H1 (cell line): ENCODE results near the gene HIVEP3. TPM values are rescaled to one million over a fixed set of nuclear protein-coding genes. Genes with fewer than 3 reads are reported as not detected.

Source experiments
- CTCF ChIA-PET: fragments of 300-600 bp; sonication (Branson Sonifier 250); formaldehyde crosslinking; loops from one replicate; lab custom pipeline; 2021; ENCODE audit not compliant: partially characterized antibody; lab: Charles Lee
- POLR2A ChIA-PET: fragments of 300-600 bp; sonication (Branson Sonifier 250); formaldehyde crosslinking; loops from one replicate; lab custom pipeline; 2021; ENCODE audit warnings: inconsistent platforms; ENCODE audit not compliant: partially characterized antibody; lab: Charles Lee
- DNase-seq, 2 experiments: peaks; one replicate each; pipeline versions ENCODE4 v3.0.0 to v3.0.0-alpha.2; 2010 to 2022; ENCODE audit warnings: low spot score in 2 of 2, low read depth in 1 of 2, mixed read lengths in 1 of 2
- FAIRE-seq: peaks from 2 replicates; lab custom pipeline; 2011; peaks lifted over from hg19 to GRCh38; lab: Jason Lieb, UNC
- H2AFZ ChIP-seq: 2 replicates; pipeline ENCODE4 v1.8.1; 2012; ENCODE audit warnings: low read length, inconsistent platforms
- H2AK5ac ChIP-seq: 2 replicates; pipeline ENCODE4 v1.6.1; 2013; ENCODE audit warnings: low read depth, low read length
- H2BK120ac ChIP-seq: replicated peaks from 2 replicates; pipeline ENCODE3; 2013; ENCODE audit warnings: low read depth, low read length, inconsistent platforms
- H2BK12ac ChIP-seq: 2 replicates; pipeline ENCODE4 v1.6.1; 2013; ENCODE audit warnings: low read depth, low read length
- H2BK15ac ChIP-seq: 2 replicates; pipeline ENCODE4 v1.6.1; 2013; ENCODE audit warnings: low read length
- H2BK20ac ChIP-seq: 2 replicates; pipeline ENCODE4 v1.6.1; 2013; ENCODE audit warnings: low read length
- H2BK5ac ChIP-seq: 2 replicates; pipeline ENCODE4 v1.6.1; 2013; ENCODE audit warnings: low read depth, low read length
- H3K14ac ChIP-seq: 2 replicates; pipeline ENCODE4 v1.6.1; 2013; ENCODE audit warnings: inconsistent platforms; ENCODE audit not compliant: insufficient read length
- H3K18ac ChIP-seq: 2 replicates; pipeline ENCODE4 v1.6.1; 2013; ENCODE audit warnings: low read length; ENCODE audit errors: extremely low read depth
- H3K23ac ChIP-seq: 2 replicates; pipeline ENCODE4 v1.6.1; 2013; ENCODE audit warnings: inconsistent platforms; ENCODE audit not compliant: insufficient read length
- H3K23me2 ChIP-seq: 2 replicates; pipeline ENCODE4 v1.6.1; 2013; ENCODE audit warnings: low read depth, low read length
- H3K27ac ChIP-seq: 2 replicates; pipeline ENCODE4 v1.6.1; 2011; ENCODE audit warnings: low read depth, low read length, inconsistent platforms
- H3K27me3 ChIP-seq, 4 experiments: replicated peaks in 1 of 4; 1 replicate in 1 of 4; 2 replicates in 3 of 4; pipeline versions ENCODE4 v1.6.1 to v1.8.1; 2011 to 2013; ENCODE audit warnings: low read length in 3 of 4, mild to moderate bottlenecking in 3 of 4, inconsistent platforms in 2 of 4, mixed read lengths in 2 of 4, moderate library complexity in 1 of 4; ENCODE audit not compliant: control insufficient read depth in 3 of 4, insufficient read depth in 3 of 4; ENCODE audit errors: extremely low read depth in 1 of 4
- H3K36me3 ChIP-seq, 4 experiments: 2 replicates each; pipeline versions ENCODE4 v1.6.1 to v1.8.1; 2011 to 2013; ENCODE audit warnings: mild to moderate bottlenecking in 4 of 4, low read length in 3 of 4, moderate library complexity in 2 of 4, control low read depth in 1 of 4, inconsistent platforms in 1 of 4; ENCODE audit not compliant: insufficient read depth in 4 of 4, control insufficient read depth in 2 of 4
- H3K4ac ChIP-seq: replicated peaks from 2 replicates; pipeline ENCODE3; 2013; ENCODE audit warnings: low read length, low read depth, mixed read lengths, inconsistent platforms; ENCODE audit not compliant: insufficient read length
- H3K4me1 ChIP-seq, 4 experiments: replicated peaks in 1 of 4; 1 replicate in 1 of 4; 2 replicates in 3 of 4; pipeline versions ENCODE4 v1.6.1 to v1.8.1; 2011 to 2013; ENCODE audit warnings: low read length in 3 of 4, inconsistent platforms in 2 of 4, mixed read lengths in 1 of 4; ENCODE audit not compliant: insufficient read depth in 4 of 4, control insufficient read depth in 3 of 4
- H3K4me2 ChIP-seq, 2 experiments: 2 replicates each; pipeline versions ENCODE4 v1.6.1 to v1.8.1; 2011 to 2013; ENCODE audit warnings: low read depth in 2 of 2, low read length in 2 of 2, control low read depth in 1 of 2, inconsistent platforms in 1 of 2, mild to moderate bottlenecking in 1 of 2; ENCODE audit not compliant: insufficient read depth in 1 of 2
- H3K4me3 ChIP-seq, 4 experiments: fragments of 200-600, 300-600 bp in 1 of 4; sonication (generic), shearing (Covaris generic), sonication (Bioruptor Twin) in 1 of 4; 2 replicates each; pipeline versions ENCODE4 v1.5.1 to v1.8.1; 2011 to 2016; ENCODE audit warnings: low read length in 4 of 4, low read depth in 3 of 4, control low read depth in 2 of 4, inconsistent platforms in 2 of 4, mild to moderate bottlenecking in 2 of 4, mixed read lengths in 1 of 4, moderate library complexity in 1 of 4; ENCODE audit not compliant: insufficient read depth in 2 of 4; ENCODE audit errors: extremely low read depth in 1 of 4
- H3K56ac ChIP-seq: replicated peaks from 2 replicates; pipeline ENCODE3; 2013; ENCODE audit warnings: low read depth, mild to moderate bottlenecking, mixed read lengths, low read length, inconsistent platforms; ENCODE audit not compliant: insufficient read length
- H3K79me1 ChIP-seq: 2 replicates; pipeline ENCODE4 v1.6.1; 2013; ENCODE audit warnings: low read depth, low read length, control low read depth
- H3K79me2 ChIP-seq, 2 experiments: 2 replicates each; pipeline versions ENCODE4 v1.6.1 to v1.8.1; 2012 to 2013; ENCODE audit warnings: low read length in 2 of 2, mild to moderate bottlenecking in 2 of 2, inconsistent platforms in 1 of 2; ENCODE audit not compliant: insufficient read depth in 2 of 2, control insufficient read depth in 1 of 2
- H3K9ac ChIP-seq, 4 experiments: replicated peaks in 1 of 4; 1 replicate in 1 of 4; 2 replicates in 3 of 4; pipeline versions ENCODE4 v1.6.1 to v1.8.1; 2011 to 2013; ENCODE audit warnings: low read depth in 3 of 4, low read length in 3 of 4, control low read depth in 2 of 4, mild to moderate bottlenecking in 2 of 4, moderate library complexity in 2 of 4, inconsistent platforms in 1 of 4; ENCODE audit errors: extremely low read depth in 1 of 4
- H3K9me3 ChIP-seq, 2 experiments: 2 replicates each; pipeline versions ENCODE4 v1.6.1 to v1.8.1; 2012 to 2013; ENCODE audit warnings: mild to moderate bottlenecking in 2 of 2, moderate library complexity in 2 of 2, control low read depth in 1 of 2, inconsistent platforms in 1 of 2, low read depth in 1 of 2, low read length in 1 of 2, mixed read lengths in 1 of 2; ENCODE audit not compliant: insufficient read depth in 2 of 2
- H4K20me1 ChIP-seq, 2 experiments: replicated peaks in 1 of 2; 2 replicates each; pipeline versions ENCODE3 to v1.8.1; 2011 to 2013; ENCODE audit warnings: inconsistent platforms in 2 of 2, low read length in 2 of 2, mild to moderate bottlenecking in 1 of 2; ENCODE audit not compliant: insufficient read depth in 2 of 2, control insufficient read depth in 1 of 2
- H4K5ac ChIP-seq: 2 replicates; pipeline ENCODE4 v1.6.1; 2013; ENCODE audit warnings: low read length, low read depth, mixed read lengths, inconsistent platforms; ENCODE audit not compliant: insufficient read length
- H4K8ac ChIP-seq: 2 replicates; pipeline ENCODE4 v1.8.0; 2013; ENCODE audit warnings: mild to moderate bottlenecking, moderate library complexity, low read length, inconsistent platforms; ENCODE audit not compliant: insufficient read depth; ENCODE audit errors: extremely low read depth
- H4K91ac ChIP-seq: replicated peaks from 2 replicates; pipeline ENCODE3; 2013; ENCODE audit warnings: low read length, mixed read lengths, inconsistent platforms; ENCODE audit not compliant: insufficient read length
- ASH2L ChIP-seq: fragments of 200-600, 300-600 bp; sonication (generic); IDR thresholded peaks from one replicate; pipeline ENCODE4 v1.7.1; 2017; ENCODE audit warnings: low read length
- BRCA1 ChIP-seq: IDR thresholded peaks from 2 replicates; pipeline ENCODE4 v1.6.1; 2012; ENCODE audit warnings: low read depth, low read length, improper control_type of control experiment
- EGR1 ChIP-seq: IDR thresholded peaks from 2 replicates; pipeline ENCODE4 v1.6.1; 2011; ENCODE audit warnings: low read depth, low read length, borderline replicate concordance
- HDAC2 ChIP-seq, 2 experiments: fragments of 300-600 bp in 1 of 2; sonication (generic) in 1 of 2; IDR thresholded peaks; 2 replicates each; pipeline ENCODE4 v1.6.1; 2011 to 2012; ENCODE audit warnings: low read depth in 2 of 2, low read length in 2 of 2, mild to moderate bottlenecking in 2 of 2, moderate library complexity in 2 of 2, borderline replicate concordance in 1 of 2, inconsistent platforms in 1 of 2
- JUN ChIP-seq: IDR thresholded peaks from 2 replicates; pipeline ENCODE4 v1.6.1; 2011; ENCODE audit warnings: low read depth, mild to moderate bottlenecking, improper control_type of control experiment, low read length
- KDM1A ChIP-seq: fragments of 200-600, 300-600 bp; sonication (generic); IDR thresholded peaks from 2 replicates; pipeline ENCODE4 v1.7.1; 2016; ENCODE audit warnings: mild to moderate bottlenecking, low read length, borderline replicate concordance
- KDM5A ChIP-seq: fragments of 200-600 bp; IDR thresholded peaks from 2 replicates; pipeline ENCODE4 v1.7.1; 2012; ENCODE audit warnings: mild to moderate bottlenecking, low read length, inconsistent platforms, mixed read lengths
- POLR2A ChIP-seq, 2 experiments: IDR thresholded peaks; 1 replicate in 1 of 2; 2 replicates in 1 of 2; pipeline ENCODE4 v1.6.1; 2011; ENCODE audit warnings: low read depth in 2 of 2, low read length in 2 of 2, mild to moderate bottlenecking in 2 of 2; ENCODE audit errors: control extremely low read depth in 1 of 2
- POLR2AphosphoS5 ChIP-seq: IDR thresholded peaks from 2 replicates; pipeline ENCODE4 v1.6.1; 2011; ENCODE audit warnings: low read depth, low read length
- TBP ChIP-seq: IDR thresholded peaks from 2 replicates; pipeline ENCODE4 v1.6.1; 2011; ENCODE audit warnings: low read depth, low read length, improper control_type of control experiment
- WGBS, 2 experiments: shearing (Covaris generic) in 1 of 2; methylation state at CpG; one replicate each; pipeline versions ENCODE4 v1.1.6 to v1.1.7; 2013 to 2015; ENCODE audit warnings: low lambda C conversion rate in 2 of 2, mixed read lengths in 2 of 2, inconsistent platforms in 1 of 2, low coverage in 1 of 2, missing lambda C conversion rate in 1 of 2; ENCODE audit not compliant: insufficient replicate concordance in 2 of 2, insufficient coverage in 1 of 2, insufficient read length in 1 of 2; ENCODE audit errors: extremely low coverage in 1 of 2, missing lambda C conversion rate in 1 of 2; 5-methylcytosine and 5-hydroxymethylcytosine counted together
- polyA plus RNA-seq, 7 experiments: library from polyadenylated mRNA; depleted of rRNA in 3 of 7; stranded (reverse) in 5 of 7; unstranded in 2 of 7; fragments of >200 nt in 5 of 7; fragments of 200-250 nt in 2 of 7; gene quantifications; 1 replicate in 5 of 7; 2 replicates in 1 of 7; 4 replicates in 1 of 7; pipeline versions ENCODE4 v1.2.1 to v1.2.3, GENCODE V29; 2011 to 2013; ENCODE audit warnings: missing spikeins in 2 of 7, mixed read lengths in 2 of 7
- total RNA-seq: library from RNA; stranded (reverse); fragmentation: NEBNext Ultra II Directional; extraction: Animal tissue kit (Norgen Biotek cat#: 25700); gene quantifications from 2 replicates; pipeline ENCODE4 v1.2.1, GENCODE V29; 2021
- TF ChIP-seq, protein P1 (sequence below): IDR thresholded peaks from 2 replicates; pipeline ENCODE4 v1.6.1; 2011; ENCODE audit warnings: low read length, improper control_type of control experiment

HIVEP3 gene
- total and polyA plus RNA-seq, 2 of the 8 experiments (the other 6 are each of a cell fraction or from before 2014, with no cell fraction given) = 0.24 to 0.69 TPM

DNA sequence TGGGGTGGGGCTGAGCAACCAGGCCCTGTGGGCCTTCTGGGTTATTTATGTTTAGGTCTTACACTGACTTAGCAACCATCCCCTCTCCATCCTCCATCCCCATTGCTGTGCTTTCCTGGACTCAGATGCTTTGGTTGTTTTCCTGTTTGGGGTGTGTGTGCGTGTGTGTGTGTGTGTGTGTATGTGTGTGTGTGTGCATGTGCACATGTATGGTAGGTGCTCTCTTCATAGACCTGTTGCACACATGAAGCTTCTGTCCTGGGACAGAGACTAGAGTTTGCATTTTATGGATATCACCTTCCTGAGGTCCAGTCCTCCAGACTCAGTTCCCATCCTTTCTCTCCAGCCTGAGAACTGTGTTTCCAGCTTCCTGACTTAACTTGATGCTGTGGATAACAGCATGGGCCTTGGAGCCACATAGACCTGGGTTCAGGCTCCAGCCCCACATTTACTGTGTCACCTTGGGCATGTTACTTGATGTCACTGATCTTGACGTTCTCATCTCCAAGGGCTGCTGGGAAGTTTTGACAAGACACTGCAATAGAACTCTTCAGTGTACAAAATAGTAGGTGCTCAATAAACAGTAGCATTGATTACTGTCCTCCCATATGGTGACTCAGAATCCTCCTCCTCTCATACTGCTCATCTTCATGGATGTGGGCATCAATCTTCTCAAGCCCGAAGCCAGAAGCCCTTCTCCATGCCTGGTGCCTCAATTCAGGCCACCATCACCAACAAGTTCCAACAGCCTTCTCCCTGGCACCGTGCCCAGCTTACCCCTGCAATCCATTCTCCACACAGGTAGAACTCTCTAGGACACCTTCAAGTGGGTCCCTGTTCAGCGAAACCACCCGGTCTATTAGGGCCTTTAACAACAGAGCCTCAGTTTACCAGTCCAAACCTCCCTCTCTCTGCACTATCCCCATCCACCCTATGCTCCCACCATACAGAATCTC, 252.5 kb downstream of the HIVEP3 start:
- 93% methylated on average over 6 of the region's 6 CpGs; no CpG with 5 or more reads in 1 of the 2 experiments for WGBS, 2 experiments
- H3K79me2 ChIP-seq = no peaks in the 10 kb centered on the region
- H3K4ac ChIP-seq = no peak overlapping the region
- no peak overlapping the region; the same call in 1 of the 2 replicates for H2BK12ac ChIP-seq
- POLR2A ChIA-PET = interaction anchor here (0.9 kb wide), 1 partner anchor 18 kb away, joined by 3 read pairs; no protein-coding TSS in a partner anchor
- H4K20me1 ChIP-seq = peaks cover under 1 to 2% of the 10 kb centered on the region in 2 experiments
- H2AFZ ChIP-seq = no peak overlapping the region
- H3K4me2 ChIP-seq = no peak overlapping the region
- H3K56ac ChIP-seq = no peak overlapping the region
- no peak overlapping the region for H2BK120ac ChIP-seq
- DNase-seq (no peak), FAIRE-seq (no peak)
- H3K36me3 ChIP-seq = no peaks in the 10 kb centered on the region
- no peak overlapping the region for H3K14ac ChIP-seq
- no peak overlapping the region for H2BK20ac ChIP-seq
- H4K91ac ChIP-seq = no peak overlapping the region
- no peak overlapping the region for H3K18ac ChIP-seq
- no peaks in the 10 kb centered on the region; the same call in 1 of the 2 replicates for H3K79me1 ChIP-seq
- H3K4me3 ChIP-seq = no peak overlapping the region
- H3K23me2 ChIP-seq = peaks cover 5% of the 10 kb centered on the region
- H2BK15ac ChIP-seq = no peak overlapping the region
- 0 out of 2 replicates have a peak overlapping the region, but pooled peaks have one; percentile 24 for H2AK5ac ChIP-seq
- H3K23ac ChIP-seq = no peak overlapping the region
- no peak overlapping the region for H4K5ac ChIP-seq
- H2BK5ac ChIP-seq = no peak overlapping the region
- H3K9ac ChIP-seq = no peak overlapping the region
- H3K4me1 ChIP-seq = peaks cover 3 to 11% (median 3%) of the 10 kb centered on the region in 4 experiments; a peak in 6 of 7 replicates
- H3K27me3 ChIP-seq = peaks cover 4 to 17% (median 16%) of the 10 kb centered on the region in 4 experiments
- CTCF ChIA-PET = interaction anchor here (1.2 to 2.1 kb wide), 3 partner anchors 8 to 65 kb away, joined by 3 to 5 read pairs (median 3); no protein-coding TSS in a partner anchor
- H3K27ac ChIP-seq = no peak overlapping the region
- no peaks in the 10 kb centered on the region for H3K9me3 ChIP-seq
- H4K8ac ChIP-seq = no peak overlapping the region
- TF ChIP-seq EGR1 (no peak), POLR2A (IDR thresholded peaks at IDR 0.05; ENCODE audit: control extremely low read depth in 1 of 2, low read depth in 2 of 2, low read length in 2 of 2) (no peak), HDAC2 (IDR thresholded peaks at IDR 0.05; ENCODE audit: borderline replicate concordance in 1 of 2, low read depth in 2 of 2, low read length in 2 of 2) (no peak), KDM1A (no peak), ASH2L (no peak), JUN (no peak), POLR2AphosphoS5 (no peak), KDM5A (no peak), BRCA1 (no peak), TBP (no peak)
- TF ChIP-seq, protein P1, sequence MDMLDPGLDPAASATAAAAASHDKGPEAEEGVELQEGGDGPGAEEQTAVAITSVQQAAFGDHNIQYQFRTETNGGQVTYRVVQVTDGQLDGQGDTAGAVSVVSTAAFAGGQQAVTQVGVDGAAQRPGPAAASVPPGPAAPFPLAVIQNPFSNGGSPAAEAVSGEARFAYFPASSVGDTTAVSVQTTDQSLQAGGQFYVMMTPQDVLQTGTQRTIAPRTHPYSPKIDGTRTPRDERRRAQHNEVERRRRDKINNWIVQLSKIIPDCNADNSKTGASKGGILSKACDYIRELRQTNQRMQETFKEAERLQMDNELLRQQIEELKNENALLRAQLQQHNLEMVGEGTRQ = no peak
